SH-SY5Y (cell line): Measurements from ENCODE around the gene GNG11.

Source experiments
- GATA2 ChIP-seq: IDR thresholded peaks from 2 replicates; pipeline ENCODE4 v1.6.1; 2011; ENCODE audit warnings: mild to moderate bottlenecking, low read depth, low read length
- GATA3 ChIP-seq: IDR thresholded peaks from 2 replicates; pipeline ENCODE4 v1.6.1; 2011; ENCODE audit warnings: low read depth, mild to moderate bottlenecking, low read length, moderate library complexity

DNA sequence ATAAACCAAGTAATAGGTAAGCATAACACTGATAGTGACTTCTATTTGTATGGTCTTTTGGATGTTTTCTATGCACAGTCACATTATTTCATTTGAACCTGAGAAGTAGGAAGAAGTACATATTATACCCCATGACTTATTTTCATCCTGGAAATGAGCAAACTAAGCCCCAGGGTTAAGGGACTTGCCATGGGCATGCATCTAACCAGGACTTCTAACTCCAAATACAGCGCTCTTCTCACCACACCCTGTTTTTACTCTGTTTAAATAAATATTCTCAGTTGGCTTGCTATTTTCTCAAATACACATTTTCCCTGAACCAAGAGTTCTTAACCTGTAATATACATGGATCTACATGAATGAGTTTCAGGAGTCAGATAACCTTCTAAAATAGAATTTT lies 16.3 kb downstream of the GNG11 start:
- TF ChIP-seq GATA2, result no peak
- TF ChIP-seq GATA3, result no peak
